BJ (cell line): Measurements from ENCODE around the gene RIIAD1. TPM values are rescaled to one million over a fixed set of nuclear protein-coding genes. Genes with fewer than 3 reads are reported as not detected.

Source experiments
- CTCF ChIA-PET: fragments of 350-600 bp; formaldehyde crosslinking; extraction: SDS; loops from one replicate; lab custom pipeline; 2021; ENCODE audit warnings: antibody characterized with exemption, inconsistent platforms; lab: Yijun Ruan, JAX
- POLR2A ChIA-PET: fragments of 300-600 bp; sonication (Branson Sonifier 250); formaldehyde crosslinking; extraction: SDS; loops from one replicate; lab custom pipeline; 2021; ENCODE audit warnings: antibody characterized with exemption; lab: Charles Lee
- DNase-seq: peaks from one replicate; pipeline ENCODE4 v3.0.0-alpha.2; 2011; ENCODE audit warnings: low read depth
- H3K27me3 ChIP-seq: 2 replicates; pipeline ENCODE4 v1.6.0; 2011; ENCODE audit warnings: low read length; ENCODE audit not compliant: control insufficient read depth, insufficient read depth
- H3K36me3 ChIP-seq: 2 replicates; pipeline ENCODE4 v1.5.1; 2011; ENCODE audit warnings: low read length; ENCODE audit not compliant: control insufficient read depth, insufficient read depth
- H3K4me3 ChIP-seq: 2 replicates; pipeline ENCODE4 v1.5.1; 2011; ENCODE audit warnings: low read depth, mild to moderate bottlenecking, control low read depth, low read length
- polyA plus RNA-seq: library from polyadenylated mRNA; depleted of rRNA; stranded (reverse); fragments of >200 nt; gene quantifications from 2 replicates; pipeline ENCODE4 v1.2.3, GENCODE V29; 2011; rRNA removed
- small RNA-seq: library from RNA; depleted of rRNA; stranded (forward); fragments of <200 nt; gene quantifications from one replicate; pipeline ENCODE3, GENCODE V24; 2012; ENCODE audit warnings: low replicate concordance, low read depth; ENCODE audit not compliant: insufficient read length
- TF ChIP-seq, protein P1 (sequence below): IDR thresholded peaks from 2 replicates; pipeline ENCODE4 v1.5.1; 2011; ENCODE audit warnings: low read depth, mild to moderate bottlenecking, control low read depth, inconsistent platforms, low read length, moderate library complexity; ENCODE audit not compliant: insufficient read depth

Gene RIIAD1
- polyA plus RNA-seq, 1 experiment = not detected

DNA sequence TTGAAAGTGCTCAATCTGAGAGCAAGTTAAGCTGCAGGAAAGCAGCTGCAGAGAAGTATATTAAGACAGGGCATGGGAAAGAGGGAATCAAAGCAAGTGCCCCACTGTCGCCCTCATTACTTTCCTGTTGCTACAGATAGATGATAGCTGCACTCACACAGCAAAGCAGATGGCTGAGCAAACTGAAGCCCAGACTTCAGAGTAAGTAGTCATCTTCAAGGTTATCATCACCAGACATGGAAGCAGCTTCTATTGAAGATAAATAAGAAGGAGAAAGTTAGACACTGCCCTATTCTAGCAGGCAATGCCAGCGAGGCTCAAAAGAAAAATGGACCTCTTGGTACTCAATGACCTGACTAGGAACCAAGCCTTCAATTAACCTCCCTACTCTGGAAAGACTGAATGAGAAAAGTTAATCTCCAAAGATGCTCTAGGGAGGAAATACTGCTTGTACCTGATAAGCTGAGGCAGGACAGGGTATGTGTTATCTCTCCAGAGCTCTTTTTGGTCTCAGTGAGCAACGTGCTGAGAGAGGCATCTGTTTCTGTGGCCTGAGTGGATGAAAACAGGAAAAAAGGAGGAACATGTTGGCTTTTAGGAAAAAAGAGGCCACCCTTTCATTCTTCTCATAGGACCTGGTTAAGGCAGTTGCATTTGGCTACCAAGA lies 53.1 kb downstream of the RIIAD1 start:
- DNase-seq = no peak
- Histone ChIP-seq H3K4me3 (no peak overlapping the region), H3K27me3 (no peaks in the 10 kb centered on the region), H3K36me3 (no peaks in the 10 kb centered on the region)
- ChIA-PET POLR2A (no interaction called here), CTCF (interaction anchor here (1.1 kb wide), 1 partner anchor 35 kb away, joined by 3 read pairs; no protein-coding TSS in a partner anchor)
- TF ChIP-seq, protein P1, sequence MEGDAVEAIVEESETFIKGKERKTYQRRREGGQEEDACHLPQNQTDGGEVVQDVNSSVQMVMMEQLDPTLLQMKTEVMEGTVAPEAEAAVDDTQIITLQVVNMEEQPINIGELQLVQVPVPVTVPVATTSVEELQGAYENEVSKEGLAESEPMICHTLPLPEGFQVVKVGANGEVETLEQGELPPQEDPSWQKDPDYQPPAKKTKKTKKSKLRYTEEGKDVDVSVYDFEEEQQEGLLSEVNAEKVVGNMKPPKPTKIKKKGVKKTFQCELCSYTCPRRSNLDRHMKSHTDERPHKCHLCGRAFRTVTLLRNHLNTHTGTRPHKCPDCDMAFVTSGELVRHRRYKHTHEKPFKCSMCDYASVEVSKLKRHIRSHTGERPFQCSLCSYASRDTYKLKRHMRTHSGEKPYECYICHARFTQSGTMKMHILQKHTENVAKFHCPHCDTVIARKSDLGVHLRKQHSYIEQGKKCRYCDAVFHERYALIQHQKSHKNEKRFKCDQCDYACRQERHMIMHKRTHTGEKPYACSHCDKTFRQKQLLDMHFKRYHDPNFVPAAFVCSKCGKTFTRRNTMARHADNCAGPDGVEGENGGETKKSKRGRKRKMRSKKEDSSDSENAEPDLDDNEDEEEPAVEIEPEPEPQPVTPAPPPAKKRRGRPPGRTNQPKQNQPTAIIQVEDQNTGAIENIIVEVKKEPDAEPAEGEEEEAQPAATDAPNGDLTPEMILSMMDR = no peak

DNA sequence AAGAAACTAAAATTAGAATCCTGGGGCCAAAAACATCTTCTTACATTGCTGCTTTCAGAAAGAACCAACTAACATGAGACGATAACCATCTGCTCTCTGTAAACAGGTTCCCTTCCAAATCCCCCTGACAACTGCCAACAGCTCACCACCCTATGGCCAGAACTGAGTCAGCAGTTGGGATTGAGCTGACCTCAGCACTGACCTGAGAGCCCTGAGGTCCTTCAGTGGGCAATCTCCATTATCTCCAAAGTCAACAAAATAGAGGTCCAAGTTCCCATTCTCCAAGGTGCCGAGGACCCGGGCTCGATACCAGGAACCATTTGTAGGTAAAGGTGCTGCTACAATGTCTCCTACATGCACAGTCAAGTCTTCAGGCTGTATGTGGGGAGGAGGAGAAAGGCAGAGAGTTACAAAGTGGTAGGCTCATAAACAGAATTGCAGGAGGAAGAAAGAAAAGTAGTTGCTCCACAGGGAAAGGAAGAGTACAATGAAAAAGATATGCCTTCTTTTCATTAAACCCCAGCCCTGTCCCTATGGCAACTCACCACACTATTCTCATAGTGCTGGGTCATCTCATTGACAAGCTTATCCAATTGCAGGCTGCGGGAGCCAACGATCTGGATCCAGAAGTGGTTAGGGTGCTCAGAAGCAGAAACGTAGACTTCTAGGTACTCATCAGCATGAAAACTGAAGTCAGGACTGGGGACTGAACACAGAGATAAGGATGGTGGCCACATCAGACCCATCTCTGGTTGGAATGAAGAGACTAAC lies 54.8 kb downstream of the RIIAD1 start:
- no peak for DNase-seq
- Histone ChIP-seq H3K27me3 (no peaks in the 10 kb centered on the region), H3K4me3 (no peak overlapping the region), H3K36me3 (no peaks in the 10 kb centered on the region)
- ChIA-PET POLR2A (no interaction called here), CTCF (no interaction called here)
- TF ChIP-seq, protein P1 = no peak

DNA sequence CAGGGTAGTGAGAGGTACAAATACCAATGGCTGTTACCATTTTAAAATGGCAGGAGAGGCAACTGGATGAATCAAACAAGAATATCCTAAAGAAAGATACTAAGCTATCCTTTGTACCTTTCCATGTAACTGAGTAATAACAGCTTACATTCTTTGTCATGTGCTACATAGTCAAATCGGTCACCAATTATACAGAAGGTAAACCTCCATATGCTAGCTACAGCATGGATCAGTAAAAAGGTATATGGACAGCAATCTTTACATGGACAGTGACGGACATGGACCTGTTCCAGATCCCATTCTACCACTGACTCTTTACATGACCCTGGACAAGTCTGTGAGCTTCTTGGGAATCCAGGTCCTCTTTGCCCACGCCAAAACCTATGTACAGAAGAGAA lies 55.3 kb downstream of the RIIAD1 start:
- POLR2A ChIA-PET = no interaction called here
- TF ChIP-seq, protein P1 = no peak
- CTCF ChIA-PET = no interaction called here
- Histone ChIP-seq H3K4me3 (no peak overlapping the region), H3K36me3 (no peaks in the 10 kb centered on the region), H3K27me3 (no peaks in the 10 kb centered on the region)
- no peak for DNase-seq

DNA sequence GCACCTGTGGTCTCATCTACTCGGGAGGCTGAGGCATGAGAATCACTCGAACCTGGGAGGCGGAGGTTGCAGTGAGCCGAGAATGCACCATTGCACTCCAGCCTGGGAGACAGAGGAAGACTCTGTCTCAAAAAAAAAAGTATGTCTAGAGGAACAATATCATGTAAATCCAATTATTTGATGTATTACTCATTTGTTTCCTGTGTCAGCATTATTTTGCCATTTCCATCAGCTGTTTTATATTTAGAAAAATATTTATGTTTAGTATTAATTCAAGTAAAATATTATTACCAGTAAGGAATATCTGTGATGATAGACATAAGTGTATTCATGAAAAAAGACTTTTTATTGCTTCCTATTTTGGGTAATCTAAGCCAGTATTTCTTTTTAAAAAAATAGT lies 56.0 kb downstream of the RIIAD1 start:
- POLR2A ChIA-PET = no interaction called here

More for the DNA sequence above, 56.0 kb downstream of the RIIAD1 start:
- H3K4me3 ChIP-seq = no peak overlapping the region
- TF ChIP-seq, protein P1 = no peak
- no peak for DNase-seq
- H3K36me3 ChIP-seq = no peaks in the 10 kb centered on the region
- H3K27me3 ChIP-seq = no peaks in the 10 kb centered on the region
- CTCF ChIA-PET = no interaction called here

Small RNA genes within 50 kb of the gene (small RNA-seq; reads per million reads assigned to genes)
- not detected for gene RNU6-662P

Other genes starting within 250 kb of the RIIAD1 start
- 0.05 TPM in 1 of 2 replicates, not detected in the other for gene CGN, start 210.1 kb upstream of the RIIAD1 start, polyA plus RNA-seq
- 14.3 and 18.1 TPM in 2 replicates for gene TUFT1, start 181.2 kb upstream of the RIIAD1 start, polyA plus RNA-seq
- gene SNX27, start 109.5 kb upstream of the RIIAD1 start, polyA plus RNA-seq = 7.0 and 10.4 TPM in 2 replicates
- gene CELF3, start 4.7 kb upstream of the RIIAD1 start, polyA plus RNA-seq = not detected in 2 replicates
- gene MRPL9, start 42.0 kb downstream of the RIIAD1 start, polyA plus RNA-seq = 89.6 and 105 TPM in 2 replicates
- gene TDRKH, start 69.0 kb downstream of the RIIAD1 start, polyA plus RNA-seq = 1.1 and 1.6 TPM in 2 replicates
- gene LINGO4, start 83.9 kb downstream of the RIIAD1 start, polyA plus RNA-seq = not detected in 2 replicates
- not detected in 2 replicates for gene RORC, start 110.3 kb downstream of the RIIAD1 start, polyA plus RNA-seq
- gene C2CD4D, start 118.3 kb downstream of the RIIAD1 start, polyA plus RNA-seq = not detected in 2 replicates
- gene THEM5, start 132.2 kb downstream of the RIIAD1 start, polyA plus RNA-seq = not detected in 2 replicates
- gene THEM4, start 188.0 kb downstream of the RIIAD1 start, polyA plus RNA-seq = 11.7 and 17.2 TPM in 2 replicates